ENCODE results near the gene SERP2.

- TF ChIP-seq CTCF (conservative IDR thresholded peaks at IDR 0.05 in 1 of 2, IDR thresholded peaks at IDR 0.05 in 1 of 2; ENCODE audit: low read depth in 1 of 2, low read length in 2 of 2) (no peak), EZH2 (IDR thresholded peaks at IDR 0.05; ENCODE audit: low read length, missing control alignments) (no peak)
Observed at GRCh38 chr13:44407891-44408290, 34.3 kb downstream of the SERP2 start.

Measured in fibroblast of lung (primary cell).